Tibial artery (tissue), 4 donors: ENCODE results near the gene FSD1L.
"Not testable (repeated sequence)": the region's sequence is repeated elsewhere in the genome, so short reads cannot be mapped to it uniquely, and the experiment has no call there.

Source experiments
- DNase-seq, 2 donors: peaks; one replicate each; pipeline ENCODE4 v3.0.0-alpha.2; 2019
- H3K27ac ChIP-seq, 2 donors: fragments of 200-600 bp; sonication (generic) in 1 of 2; 1 replicate in 1 of 2; 2 replicates in 1 of 2; pipeline ENCODE4 v1.5.1; 2018 to 2019; ENCODE audit warnings: mild to moderate bottlenecking in 1 of 2
- H3K27me3 ChIP-seq, 2 donors: fragments of 200-600 bp; sonication (generic) in 1 of 2; one replicate each; pipeline versions ENCODE4 v1.5.1 to v1.6.0; 2016 to 2019
- H3K36me3 ChIP-seq, 3 donors: fragments of 200-600 bp; sonication (generic) in 2 of 3; one replicate each; pipeline ENCODE4 v1.5.1; 2016 to 2019; ENCODE audit warnings: mild to moderate bottlenecking in 2 of 3
- H3K4me1 ChIP-seq, 4 donors: fragments of 200-600 bp; sonication (generic) in 2 of 4; 1 replicate in 3 of 4; 2 replicates in 1 of 4; pipeline ENCODE4 v1.5.1; 2016 to 2019
- H3K4me3 ChIP-seq, 2 donors: fragments of 200-600 bp; sonication (generic) in 1 of 2; 1 replicate in 1 of 2; 2 replicates in 1 of 2; pipeline ENCODE4 v1.5.1; 2018 to 2019; ENCODE audit warnings: mild to moderate bottlenecking in 2 of 2
- H3K9me3 ChIP-seq, 3 donors: fragments of 200-600 bp; sonication (generic) in 1 of 3; one replicate each; pipeline ENCODE4 v1.5.1; 2016 to 2019
- CTCF ChIP-seq, 2 experiments: fragments of 200-600 bp in 1 of 2; fragments of 450-650 bp in 1 of 2; IDR thresholded peaks; one replicate each; pipeline ENCODE4 v1.5.1; 2017 to 2019; ENCODE audit warnings: antibody characterized with exemption in 2 of 2, mild to moderate bottlenecking in 1 of 2, moderate library complexity in 1 of 2
- intact Hi-C: fragments of 100-400 bp; cut with DNase I; formaldehyde crosslinking; loops from one replicate; pipeline ENCODE4 v1.15.0; 2023; ENCODE audit warnings: low total_unique reads

FSD1L gene

GRCh38 chr9:105511446-105511845 lies 63.6 kb downstream of the FSD1L start:
- intact Hi-C loops = no loop called here
- DNase-seq = no peak
- no peaks in the 10 kb centered on the region for H3K4me1 ChIP-seq
- H3K27me3 ChIP-seq = no peaks in the 10 kb centered on the region
- peaks cover 7 to 33% (median 20%) of the 10 kb centered on the region in 3 donors for H3K36me3 ChIP-seq
- H3K4me3 ChIP-seq = no peak overlapping the region
- no peak for TF ChIP-seq CTCF (IDR thresholded peaks at IDR 0.05)
- H3K9me3 ChIP-seq = no peaks in the 10 kb centered on the region
- H3K27ac ChIP-seq = no peak overlapping the region

- Histone ChIP-seq H3K27me3 (no peaks in the 10 kb centered on the region), H3K4me1 (no peaks in the 10 kb centered on the region), H3K9me3 (no peaks in the 10 kb centered on the region), H3K36me3 (peaks cover 7 to 24% (median 16%) of the 10 kb centered on the region in 3 donors), H3K27ac (no peak overlapping the region), H3K4me3 (no peak overlapping the region)
- intact Hi-C loops = no loop called here
- no peak for DNase-seq
- TF ChIP-seq CTCF (IDR thresholded peaks at IDR 0.05) = no peak
These were observed 68.1 kb downstream of the FSD1L start for GRCh38 chr9:105515811-105516413.

GRCh38 chr9:105519710-105520369 lies 72.0 kb downstream of the FSD1L start:
- DNase-seq, H3K27me3 ChIP-seq, H3K9me3 ChIP-seq, intact Hi-C loops, H3K4me1 ChIP-seq: not testable (repeated sequence)
- Histone ChIP-seq H3K4me3 (peak overlapping the region; percentile 52 to 54), H3K36me3 (peaks cover 6 to 19% (median 7%) of the 10 kb centered on the region in 3 donors), H3K27ac (peak overlapping the region; percentile 74)

- intact Hi-C loops = not testable (repeated sequence)
These were observed 73.2 kb downstream of the FSD1L start for GRCh38 chr9:105520992-105521391.

GRCh38 chr9:105522618-105523385 lies 75.0 kb downstream of the FSD1L start:
- H3K27ac ChIP-seq, H3K36me3 ChIP-seq, DNase-seq, H3K27me3 ChIP-seq, intact Hi-C loops, H3K4me1 ChIP-seq, H3K9me3 ChIP-seq, H3K4me3 ChIP-seq: not testable (repeated sequence)

More at GRCh38 chr9:105520992-105521391, 73.2 kb downstream of the FSD1L start:
- DNase-seq, H3K27ac ChIP-seq, H3K27me3 ChIP-seq, H3K4me1 ChIP-seq, H3K4me3 ChIP-seq, H3K9me3 ChIP-seq, H3K36me3 ChIP-seq: not testable (repeated sequence)

- no peak for TF ChIP-seq CTCF (IDR thresholded peaks at IDR 0.05)
- Histone ChIP-seq H3K27me3 (no peaks in the 10 kb centered on the region), H3K36me3 (peaks cover 0 to 4% (median 0%) of the 10 kb centered on the region in 3 donors), H3K9me3 (peaks cover 0 to 6% (median 0%) of the 10 kb centered on the region in 3 donors), H3K4me3 (no peak overlapping the region), H3K27ac (no peak overlapping the region), H3K4me1 (peaks cover 0 to 5% (median 0%) of the 10 kb centered on the region in 4 donors)
- intact Hi-C loops = no loop called here
- DNase-seq = no peak
These were observed 83.7 kb downstream of the FSD1L start for GRCh38 chr9:105531530-105531929.
